IMR-90 (cell line): ENCODE results near the gene ZNF182. TPM values are rescaled to one million over a fixed set of nuclear protein-coding genes. Genes with fewer than 3 reads are reported as not detected.
"Not testable (repeated sequence)": the region's sequence is repeated elsewhere in the genome, so short reads cannot be mapped to it uniquely, and the experiment has no call there.

ENCODE experiments used
- ATAC-seq: fragments of 200-7000 bp; cut with Tn5 transposase; 2 replicates; pipeline ENCODE4 v1.9.1; 2020; ENCODE audit warnings: low read depth, mild to moderate bottlenecking, moderate library complexity
- BruUV-seq: library from RNA; stranded (reverse); fragments of 400-500 nt; replicated peaks from 2 replicates; lab custom pipeline; 2021; lab: Mats Ljungman, UMichigan
- CTCF ChIA-PET: fragments of 300-600 bp; formaldehyde crosslinking; extraction: SDS; loops from one replicate; lab custom pipeline; 2021; ENCODE audit warnings: antibody characterized with exemption; lab: Yijun Ruan, JAX
- POLR2A ChIA-PET: fragments of 300-600 bp; sonication (Branson Sonifier 250); formaldehyde crosslinking; loops from one replicate; lab custom pipeline; 2022; ENCODE audit warnings: antibody characterized with exemption; ENCODE audit not compliant: unreplicated experiment; lab: Charles Lee
- DNase-seq: peaks from one replicate; pipeline ENCODE4 v3.0.0; 2013
- H2AFZ ChIP-seq: replicated peaks from 2 replicates; pipeline ENCODE3; 2013; ENCODE audit warnings: low read length, mild to moderate bottlenecking; ENCODE audit not compliant: poor library complexity
- H2AK5ac ChIP-seq: 2 replicates; pipeline ENCODE4 v1.6.1; 2013; ENCODE audit warnings: low read depth, low read length, inconsistent platforms
- H2AK9ac ChIP-seq: replicated peaks from 2 replicates; pipeline ENCODE3; 2013; ENCODE audit warnings: mild to moderate bottlenecking, low read depth, low read length, moderate library complexity; ENCODE audit not compliant: poor library complexity
- H2BK120ac ChIP-seq: 2 replicates; pipeline ENCODE4 v1.6.1; 2013; ENCODE audit warnings: low read depth, low read length, inconsistent platforms
- H2BK15ac ChIP-seq: 3 replicates; pipeline ENCODE4 v1.6.1; 2013; ENCODE audit warnings: low read depth, low read length, inconsistent platforms
- H2BK20ac ChIP-seq: 2 replicates; pipeline ENCODE4 v1.6.1; 2013; ENCODE audit warnings: low read depth, mild to moderate bottlenecking, inconsistent platforms, low read length, moderate library complexity
- H2BK5ac ChIP-seq: 2 replicates; pipeline ENCODE4 v1.6.1; 2013; ENCODE audit warnings: mild to moderate bottlenecking, low read depth, low read length, inconsistent platforms; ENCODE audit not compliant: poor library complexity, severe bottlenecking
- H3K14ac ChIP-seq: replicated peaks from 2 replicates; pipeline ENCODE4 v1.6.1; 2013; ENCODE audit warnings: low read depth, low read length, inconsistent platforms
- H3K18ac ChIP-seq: 2 replicates; pipeline ENCODE4 v1.6.1; 2013; ENCODE audit warnings: low read depth, low read length, control low read depth
- H3K23ac ChIP-seq: 2 replicates; pipeline ENCODE4 v1.6.1; 2013; ENCODE audit warnings: low read depth, low read length, inconsistent platforms
- H3K27ac ChIP-seq: 2 replicates; pipeline ENCODE4 v1.5.1; 2013; ENCODE audit warnings: mild to moderate bottlenecking, control low read depth, low read length; ENCODE audit not compliant: insufficient read depth
- H3K27me3 ChIP-seq: 2 replicates; pipeline ENCODE4 v1.6.1; 2013; ENCODE audit warnings: low read length; ENCODE audit not compliant: control insufficient read depth, insufficient read depth
- H3K36me3 ChIP-seq: 2 replicates; pipeline ENCODE4 v1.6.1; 2013; ENCODE audit warnings: low read length, mixed read lengths; ENCODE audit not compliant: control insufficient read depth, insufficient read depth
- H3K4ac ChIP-seq: 2 replicates; pipeline ENCODE4 v1.6.1; 2013; ENCODE audit warnings: low read depth, low read length, inconsistent platforms
- H3K4me1 ChIP-seq: 2 replicates; pipeline ENCODE4 v1.6.1; 2013; ENCODE audit warnings: low read length, mixed read lengths; ENCODE audit not compliant: control insufficient read depth, insufficient read depth
- H3K4me2 ChIP-seq: 2 replicates; pipeline ENCODE4 v1.6.1; 2013; ENCODE audit warnings: low read depth, mild to moderate bottlenecking, control low read depth, low read length, moderate library complexity
- H3K4me3 ChIP-seq: 2 replicates; pipeline ENCODE4 v1.5.1; 2013; ENCODE audit warnings: low read depth, mild to moderate bottlenecking, control low read depth, low read length, moderate library complexity; ENCODE audit not compliant: insufficient read depth
- H3K56ac ChIP-seq: 2 replicates; pipeline ENCODE4 v1.6.1; 2013; ENCODE audit warnings: low read length, inconsistent platforms; ENCODE audit not compliant: insufficient read depth; ENCODE audit errors: extremely low read depth
- H3K79me1 ChIP-seq, 2 experiments: 2 replicates each; pipeline ENCODE4 v1.6.1; 2013; ENCODE audit warnings: low read length in 2 of 2, inconsistent platforms in 1 of 2, low read depth in 1 of 2
- H3K9ac ChIP-seq: 2 replicates; pipeline ENCODE4 v1.6.1; 2013; ENCODE audit warnings: low read depth, low read length, control low read depth
- H3K9me1 ChIP-seq: 2 replicates; pipeline ENCODE4 v1.6.1; 2013; ENCODE audit warnings: low read length, inconsistent platforms; ENCODE audit not compliant: insufficient read depth
- H3K9me3 ChIP-seq: 2 replicates; pipeline ENCODE4 v1.6.1; 2013; ENCODE audit warnings: low read length; ENCODE audit not compliant: control insufficient read depth, insufficient read depth
- H4K20me1 ChIP-seq: 2 replicates; pipeline ENCODE4 v1.6.1; 2013; ENCODE audit warnings: low read length, inconsistent platforms; ENCODE audit not compliant: insufficient read depth
- H4K5ac ChIP-seq: 2 replicates; pipeline ENCODE4 v1.6.1; 2013; ENCODE audit warnings: mild to moderate bottlenecking, low read depth, low read length, control low read depth
- H4K8ac ChIP-seq, 2 experiments: 2 replicates each; pipeline ENCODE4 v1.6.1; 2013; ENCODE audit warnings: low read depth in 2 of 2, low read length in 2 of 2, control low read depth in 1 of 2, inconsistent platforms in 1 of 2
- H4K91ac ChIP-seq: 2 replicates; pipeline ENCODE4 v1.6.1; 2013; ENCODE audit warnings: low read depth, low read length, inconsistent platforms; ENCODE audit not compliant: insufficient read depth
- WGBS, 2 experiments: methylation state at CpG; one replicate each; pipeline versions ENCODE4 v1.1.5 to v1.1.7; 2013; ENCODE audit warnings: missing lambda C conversion rate in 2 of 2; ENCODE audit not compliant: insufficient read length in 1 of 2; ENCODE audit errors: extremely low coverage in 2 of 2; 5-methylcytosine and 5-hydroxymethylcytosine counted together
- dilution Hi-C: fragments of 300-500 bp; cut with HindIII; formaldehyde crosslinking; loops from one replicate; pipeline ENCODE4 v1.14.3; 2018; ENCODE audit warnings: low sequenced_read_pairs; ENCODE audit not compliant: unreplicated experiment
- in situ Hi-C: fragments of 300-500 bp; cut with MboI; formaldehyde crosslinking; loops from 3 replicates; pipeline ENCODE4 v1.14.3; 2019; ENCODE audit warnings: low sequenced_read_pairs, inconsistent platforms, mixed read lengths
- intact Hi-C: fragments of 100-400 bp; cut with micrococcal nuclease; formaldehyde crosslinking; loops from 2 replicates; pipeline ENCODE4 v1.10.0; 2022
- polyA plus RNA-seq, 3 experiments: library from polyadenylated mRNA; depleted of rRNA; stranded (reverse); fragments of >200 nt; gene quantifications; 2 replicates each; pipeline ENCODE4 v1.2.3, GENCODE V29; 2012; ENCODE audit warnings: low replicate concordance in 1 of 3
- total RNA-seq: library from RNA; depleted of rRNA; stranded (reverse); fragments of >200 nt; gene quantifications from 2 replicates; pipeline ENCODE4 v1.2.3, GENCODE V29; 2012

The ZNF182 gene
- total and polyA plus RNA-seq, 2 of the 4 experiments (the other 2 are of a cell fraction), result 1.7 to 3.0 TPM

GRCh38 chrX:47955295-47955694 is 48.5 kb downstream of the ZNF182 start:
- H4K20me1 ChIP-seq, result not testable (repeated sequence)

More at GRCh38 chrX:47955295-47955694, 48.5 kb downstream of the ZNF182 start:
- in situ Hi-C loops, H3K4me1 ChIP-seq, H3K4ac ChIP-seq, DNase-seq, H3K18ac ChIP-seq, H2BK20ac ChIP-seq, H3K36me3 ChIP-seq, H4K5ac ChIP-seq, H3K79me1 ChIP-seq, H3K9me1 ChIP-seq, ATAC-seq, H2BK15ac ChIP-seq, H4K8ac ChIP-seq, H3K27me3 ChIP-seq, H2AK5ac ChIP-seq, dilution Hi-C loops, H3K4me3 ChIP-seq, BruUV-seq, H4K91ac ChIP-seq, H3K27ac ChIP-seq, H2BK120ac ChIP-seq, H3K9ac ChIP-seq, H3K14ac ChIP-seq, POLR2A ChIA-PET, H2AFZ ChIP-seq, H3K4me2 ChIP-seq, intact Hi-C loops, H2BK5ac ChIP-seq, CTCF ChIA-PET, H2AK9ac ChIP-seq, H3K56ac ChIP-seq, H3K23ac ChIP-seq: not testable (repeated sequence)
- peaks cover 12% of the 10 kb centered on the region; the same call in 1 of the 2 replicates for H3K9me3 ChIP-seq
- WGBS, 2 experiments, result no CpG with 5 or more reads among the region's 7 CpGs
